K562 (cell line): ENCODE measurements around the gene SENP3. TPM values are rescaled to one million over a fixed set of nuclear protein-coding genes. Genes with fewer than 3 reads are reported as not detected.

Source experiments
- CEBPB ChIP-seq: fragments of 450-650 bp; IDR thresholded peaks from 2 replicates; pipeline ENCODE4 v1.6.1; 2016; ENCODE audit warnings: missing genetic modification characterization, missing compliant biosample characterization
- DPF2 ChIP-seq: fragments of 450-650 bp; IDR thresholded peaks from 2 replicates; pipeline ENCODE4 v1.6.1; 2016
- E2F8 ChIP-seq: fragments of 450-650 bp; IDR thresholded peaks from 2 replicates; pipeline ENCODE4 v1.7.1; 2018; ENCODE audit warnings: mild to moderate bottlenecking, low read depth; ENCODE audit not compliant: partially characterized antibody
- GABPA ChIP-seq: fragments of 200-800 bp; sonication (Bioruptor generic); conservative IDR thresholded peaks from 2 replicates; pipeline ENCODE4 v1.6.1; 2016; ENCODE audit warnings: low read depth, missing genetic modification characterization, missing compliant biosample characterization
- JUND ChIP-seq, 2 experiments: IDR thresholded peaks; 2 replicates in 1 of 2; 3 replicates in 1 of 2; pipeline ENCODE4 v1.6.1; 2011; ENCODE audit warnings: borderline replicate concordance in 2 of 2, low read depth in 2 of 2, low read length in 2 of 2, improper control_type of control experiment in 1 of 2, missing biosample characterization in 1 of 2, missing genetic modification characterization in 1 of 2, missing genetic modification reagents in 1 of 2
- RBM17 ChIP-seq: fragments of 200-400 bp; formaldehyde crosslinking; IDR thresholded peaks from 2 replicates; pipeline ENCODE4 v1.6.1; 2017; ENCODE audit warnings: low read depth, mild to moderate bottlenecking, low read length, borderline replicate concordance
- RBM25 ChIP-seq: fragments of 200-400 bp; formaldehyde crosslinking; IDR thresholded peaks from 2 replicates; pipeline ENCODE4 v1.6.1; 2018; ENCODE audit warnings: low read length, low read depth, moderate library complexity; ENCODE audit not compliant: severe bottlenecking
- SIN3A ChIP-seq, 2 experiments: fragments of 150-350 bp in 1 of 2; IDR thresholded peaks; 2 replicates each; pipeline ENCODE4 v1.6.1; 2011 to 2016; ENCODE audit warnings: borderline replicate concordance in 2 of 2, low read depth in 2 of 2, low read length in 2 of 2, mild to moderate bottlenecking in 2 of 2, moderate library complexity in 2 of 2; ENCODE audit not compliant: control insufficient read depth in 1 of 2
- SP1 ChIP-seq: sonication (generic); formaldehyde crosslinking; IDR thresholded peaks from 2 replicates; pipeline ENCODE4 v1.8.1; 2022; ENCODE audit warnings: mild to moderate bottlenecking, missing genetic modification reagents
- SRSF7 ChIP-seq: fragments of 200-400 bp; formaldehyde crosslinking; optimal IDR thresholded peaks from 2 replicates; pipeline ENCODE3; 2017; ENCODE audit warnings: mild to moderate bottlenecking, low read depth, low read length
- TRIM24 ChIP-seq, 2 experiments: fragments of 450-650 bp; IDR thresholded peaks; 2 replicates each; pipeline ENCODE4 v1.6.1; 2016
- ZNF239 ChIP-seq: fragments of 250-450 bp; sonication (Bioruptor Pico); IDR thresholded peaks from 2 replicates; pipeline ENCODE4 v1.4.0; 2020; ENCODE audit warnings: mild to moderate bottlenecking
- polyA plus RNA-seq, 8 experiments: library from polyadenylated mRNA; depleted of rRNA in 4 of 8; stranded (reverse) in 5 of 8; unstranded in 3 of 8; fragments of >200 nt; fragmentation: Nextera tagmentation in 2 of 8; fragmentation: Illumina TruSeq in 1 of 8; extraction: Ambion mirVana in 2 of 8; extraction: Trizol in 1 of 8; gene quantifications; 2 replicates each; pipeline versions ENCODE4 v1.2.1 to v1.2.3, GENCODE V29; 2011 to 2014; ENCODE audit warnings: inconsistent platforms in 1 of 8, missing spikeins in 1 of 8
- total RNA-seq, 7 experiments: library from RNA; depleted of rRNA in 6 of 7; stranded (reverse); fragments of >200 nt in 6 of 7; fragmentation: Illumina TruSeq in 2 of 7; extraction: Trizol in 2 of 7; gene quantifications; 2 replicates each; pipeline versions ENCODE4 v1.2.1 to v1.2.3, GENCODE V29; 2011 to 2021; ENCODE audit warnings: low replicate concordance in 1 of 7
- TF ChIP-seq, protein P1 (sequence below): sonication (generic); formaldehyde crosslinking; IDR thresholded peaks from 2 replicates; pipeline ENCODE4 v1.8.0; 2022; ENCODE audit warnings: mild to moderate bottlenecking, missing genetic modification reagents

The SENP3 gene
- total and polyA plus RNA-seq, 9 of the 15 experiments (the other 6 are each of a cell fraction or from before 2014, with no cell fraction given): 0.63 to 102 (median 78.8) TPM

- TF ChIP-seq, protein P1, sequence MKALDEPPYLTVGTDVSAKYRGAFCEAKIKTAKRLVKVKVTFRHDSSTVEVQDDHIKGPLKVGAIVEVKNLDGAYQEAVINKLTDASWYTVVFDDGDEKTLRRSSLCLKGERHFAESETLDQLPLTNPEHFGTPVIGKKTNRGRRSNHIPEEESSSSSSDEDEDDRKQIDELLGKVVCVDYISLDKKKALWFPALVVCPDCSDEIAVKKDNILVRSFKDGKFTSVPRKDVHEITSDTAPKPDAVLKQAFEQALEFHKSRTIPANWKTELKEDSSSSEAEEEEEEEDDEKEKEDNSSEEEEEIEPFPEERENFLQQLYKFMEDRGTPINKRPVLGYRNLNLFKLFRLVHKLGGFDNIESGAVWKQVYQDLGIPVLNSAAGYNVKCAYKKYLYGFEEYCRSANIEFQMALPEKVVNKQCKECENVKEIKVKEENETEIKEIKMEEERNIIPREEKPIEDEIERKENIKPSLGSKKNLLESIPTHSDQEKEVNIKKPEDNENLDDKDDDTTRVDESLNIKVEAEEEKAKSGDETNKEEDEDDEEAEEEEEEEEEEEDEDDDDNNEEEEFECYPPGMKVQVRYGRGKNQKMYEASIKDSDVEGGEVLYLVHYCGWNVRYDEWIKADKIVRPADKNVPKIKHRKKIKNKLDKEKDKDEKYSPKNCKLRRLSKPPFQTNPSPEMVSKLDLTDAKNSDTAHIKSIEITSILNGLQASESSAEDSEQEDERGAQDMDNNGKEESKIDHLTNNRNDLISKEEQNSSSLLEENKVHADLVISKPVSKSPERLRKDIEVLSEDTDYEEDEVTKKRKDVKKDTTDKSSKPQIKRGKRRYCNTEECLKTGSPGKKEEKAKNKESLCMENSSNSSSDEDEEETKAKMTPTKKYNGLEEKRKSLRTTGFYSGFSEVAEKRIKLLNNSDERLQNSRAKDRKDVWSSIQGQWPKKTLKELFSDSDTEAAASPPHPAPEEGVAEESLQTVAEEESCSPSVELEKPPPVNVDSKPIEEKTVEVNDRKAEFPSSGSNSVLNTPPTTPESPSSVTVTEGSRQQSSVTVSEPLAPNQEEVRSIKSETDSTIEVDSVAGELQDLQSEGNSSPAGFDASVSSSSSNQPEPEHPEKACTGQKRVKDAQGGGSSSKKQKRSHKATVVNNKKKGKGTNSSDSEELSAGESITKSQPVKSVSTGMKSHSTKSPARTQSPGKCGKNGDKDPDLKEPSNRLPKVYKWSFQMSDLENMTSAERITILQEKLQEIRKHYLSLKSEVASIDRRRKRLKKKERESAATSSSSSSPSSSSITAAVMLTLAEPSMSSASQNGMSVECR (CRISPR knock-in tag): no peak
- peak; percentile 28 to 61; a peak in 1 of 4 replicates for TF ChIP-seq TRIM24 (IDR thresholded peaks at IDR 0.05)
- peak; percentile 58 for TF ChIP-seq CEBPB (tag)
- TF ChIP-seq DPF2: peak; percentile 35; the same call in 1 of the 2 replicates
- no peak for TF ChIP-seq JUND (IDR thresholded peaks at IDR 0.05; ENCODE audit: borderline replicate concordance, low read depth, low read length)
- TF ChIP-seq JUND (tag; IDR thresholded peaks at IDR 0.05; ENCODE audit: borderline replicate concordance, low read depth, low read length): no peak
- no peak for TF ChIP-seq SP1 (CRISPR knock-in tag)
- no peak for TF ChIP-seq E2F8
- no peak for TF ChIP-seq GABPA (tag)
- no peak for TF ChIP-seq SIN3A (IDR thresholded peaks at IDR 0.05; ENCODE audit: borderline replicate concordance in 2 of 2, control insufficient read depth in 1 of 2, low read depth in 2 of 2, low read length in 2 of 2)
- peak; percentile 33; the same call in 1 of the 2 replicates for TF ChIP-seq ZNF239 (CRISPR knock-in tag)
- no peak for TF ChIP-seq RBM17
- TF ChIP-seq RBM25: no peak
- TF ChIP-seq SRSF7: no peak
Observed at GRCh38 chr17:7553356-7553755, 8.4 kb upstream of the SENP3 start (continued).
